GM10266 (cell line): ENCODE results near the gene HOPX.
"Not testable (repeated sequence)": the region's sequence is repeated elsewhere in the genome, so short reads cannot be mapped to it uniquely, and the experiment has no call there.

ENCODE experiments used
- DNase-seq: peaks from one replicate; pipeline ENCODE4 v3.0.0; 2012; ENCODE audit errors: extremely low spot score
- TF ChIP-seq, protein P1 (sequence below): IDR thresholded peaks from 2 replicates; pipeline ENCODE4 v1.5.1; 2012; ENCODE audit warnings: mild to moderate bottlenecking, low read depth; ENCODE audit not compliant: control insufficient read depth, insufficient read depth; ENCODE audit errors: missing control alignments

HOPX gene

DNA sequence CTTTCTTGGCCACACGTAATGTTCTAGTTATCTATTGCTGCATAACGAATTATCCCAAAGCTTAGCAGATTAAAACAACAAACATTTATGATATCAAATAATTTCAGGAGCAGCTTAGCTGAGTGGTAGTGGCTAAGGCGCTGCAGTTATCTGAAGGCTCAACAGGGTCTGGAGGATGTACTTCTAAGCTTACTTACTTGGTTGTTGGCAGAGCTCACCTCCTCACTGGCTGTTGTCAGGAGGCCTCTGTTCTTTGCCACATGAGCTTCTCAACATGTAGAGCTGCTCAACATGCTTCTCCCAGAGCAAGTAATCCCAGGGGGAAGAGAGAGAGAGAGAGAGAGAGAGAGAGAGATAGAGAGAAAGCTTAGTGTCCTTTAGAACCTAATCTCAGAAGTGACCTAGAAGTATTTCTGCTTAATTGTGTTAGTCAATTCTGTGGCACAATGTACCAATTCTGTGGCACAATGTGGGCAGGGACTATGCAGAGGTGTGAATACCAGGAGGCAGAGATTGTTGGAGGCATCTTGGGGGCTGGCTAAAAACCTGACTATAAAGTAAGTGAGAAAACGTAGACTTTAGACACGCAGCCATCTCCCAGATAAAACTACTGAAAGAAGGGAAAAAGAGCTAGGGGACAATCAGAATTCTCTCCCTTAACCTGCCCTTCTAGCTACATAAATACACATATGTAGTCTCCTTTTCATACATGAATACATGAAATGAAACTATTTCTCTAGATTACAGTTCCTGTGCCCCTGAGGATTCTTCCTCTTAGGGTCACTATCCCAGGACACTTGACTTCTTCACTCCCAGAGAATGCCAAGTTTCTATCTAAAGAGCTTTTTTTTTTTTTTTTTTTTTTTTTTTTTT lies 40.2 kb downstream of the HOPX start:
- TF ChIP-seq, protein P1, sequence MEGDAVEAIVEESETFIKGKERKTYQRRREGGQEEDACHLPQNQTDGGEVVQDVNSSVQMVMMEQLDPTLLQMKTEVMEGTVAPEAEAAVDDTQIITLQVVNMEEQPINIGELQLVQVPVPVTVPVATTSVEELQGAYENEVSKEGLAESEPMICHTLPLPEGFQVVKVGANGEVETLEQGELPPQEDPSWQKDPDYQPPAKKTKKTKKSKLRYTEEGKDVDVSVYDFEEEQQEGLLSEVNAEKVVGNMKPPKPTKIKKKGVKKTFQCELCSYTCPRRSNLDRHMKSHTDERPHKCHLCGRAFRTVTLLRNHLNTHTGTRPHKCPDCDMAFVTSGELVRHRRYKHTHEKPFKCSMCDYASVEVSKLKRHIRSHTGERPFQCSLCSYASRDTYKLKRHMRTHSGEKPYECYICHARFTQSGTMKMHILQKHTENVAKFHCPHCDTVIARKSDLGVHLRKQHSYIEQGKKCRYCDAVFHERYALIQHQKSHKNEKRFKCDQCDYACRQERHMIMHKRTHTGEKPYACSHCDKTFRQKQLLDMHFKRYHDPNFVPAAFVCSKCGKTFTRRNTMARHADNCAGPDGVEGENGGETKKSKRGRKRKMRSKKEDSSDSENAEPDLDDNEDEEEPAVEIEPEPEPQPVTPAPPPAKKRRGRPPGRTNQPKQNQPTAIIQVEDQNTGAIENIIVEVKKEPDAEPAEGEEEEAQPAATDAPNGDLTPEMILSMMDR = no peak
- DNase-seq = no peak

DNA sequence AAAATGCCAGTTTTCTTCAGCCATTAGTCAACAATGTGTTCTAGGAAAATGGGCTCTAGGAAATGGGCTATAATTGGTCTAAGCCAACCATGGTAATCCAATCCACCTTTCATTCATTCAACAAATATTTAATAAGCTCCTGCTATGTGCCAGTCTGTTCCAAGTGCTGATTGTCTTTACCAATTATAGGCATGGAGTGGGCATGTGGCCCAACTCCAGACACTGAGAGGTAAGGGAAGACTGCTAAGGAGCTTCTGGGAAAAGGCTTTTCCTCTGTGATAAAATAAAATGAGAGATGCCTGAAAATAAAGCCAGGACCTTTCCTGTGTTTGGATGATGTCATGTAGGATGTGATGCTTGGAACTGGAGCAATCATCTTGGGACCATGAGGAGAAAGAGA lies 43.3 kb downstream of the HOPX start:
- TF ChIP-seq, protein P1 = no peak
- no peak for DNase-seq

GRCh38 chr4:56637154-56637553 lies 43.9 kb downstream of the HOPX start:
- TF ChIP-seq, protein P1 = no peak
- DNase-seq = no peak

- not testable (repeated sequence) for DNase-seq
Measured at GRCh38 chr4:56634954-56635353, 46.1 kb downstream of the HOPX start.

GRCh38 chr4:56633486-56633885 lies 47.6 kb downstream of the HOPX start:
- TF ChIP-seq, protein P1 = no peak
- no peak for DNase-seq

GRCh38 chr4:56630876-56631666 lies 50.0 kb downstream of the HOPX start:
- DNase-seq = no peak
- TF ChIP-seq, protein P1 = no peak

GRCh38 chr4:56628592-56628991 lies 52.5 kb downstream of the HOPX start:
- TF ChIP-seq, protein P1 = no peak
- no peak for DNase-seq
